ENCODE data around the gene ESPN. TPM values are rescaled to one million over a fixed set of nuclear protein-coding genes. Genes with fewer than 3 reads are reported as not detected.

ESPN gene
- total and polyA plus RNA-seq, 10 of the 15 experiments (the other 5 are each of a cell fraction or from before 2014, with no cell fraction given) = 0.18 to 0.71 (median 0.59) TPM; not detected in 7

GRCh38 chr1:6397844-6398441, 26.6 kb upstream of the ESPN start:
- WGBS (ENCODE audit: insufficient coverage, insufficient replicate concordance, low lambda C conversion rate, missing lambda C conversion rate) = 70% methylated on average over 10 of the region's 10 CpGs
- ChIA-PET POLR2A (interaction anchor here (0.5 kb wide), 1 partner anchor 40 kb away, joined by 4 read pairs; no protein-coding TSS in a partner anchor), CTCF (interaction anchor here (0.9 to 21.2 kb wide), 5 partner anchors 16 to 151 kb away, joined by 5 to 276 read pairs (median 6); no protein-coding TSS in a partner anchor), RAD21 (ENCODE audit: unreplicated experiment) (interaction anchor here (1.5 to 5.2 kb wide), 2 partner anchors 37 to 53 kb away, joined by 4 to 54 read pairs; no protein-coding TSS in a partner anchor), SMC1A (ENCODE audit: uncharacterized antibody, unreplicated experiment) (no interaction called here)
- in situ Hi-C loops (cut with MboI) (no loop called here), intact Hi-C loops (cut with micrococcal nuclease; ENCODE audit: unreplicated experiment) (no loop called here)
- no peaks in the 10 kb centered on the region for H3K79me2 ChIP-seq (ENCODE audit: control insufficient read depth, insufficient read depth, low read length)
- ATAC-seq (no peak), FAIRE-seq (no peak), DNase-seq (ENCODE audit: low read depth, low spot score) (no peak)
- peaks cover 6% of the 10 kb centered on the region for H3K4me1 ChIP-seq (ENCODE audit: control insufficient read depth, insufficient read depth, low read length)
- H3K36me3 ChIP-seq (ENCODE audit: control insufficient read depth in 2 of 2, insufficient read depth in 2 of 2, low read length in 1 of 2) = no peaks in the 10 kb centered on the region
- no peak overlapping the region for H3K9ac ChIP-seq (ENCODE audit: control insufficient read depth, insufficient read depth, low read length)
- H3K4me3 ChIP-seq = no peak overlapping the region
- no peaks in the 10 kb centered on the region for H4K20me1 ChIP-seq (ENCODE audit: control insufficient read depth, insufficient read depth)
- no TSS peak for BruUV-seq (replicated peaks)
- no peaks in the 10 kb centered on the region for H3K9me3 ChIP-seq (replicated peaks; ENCODE audit: control insufficient read depth, insufficient read depth, low read length)
- H3K27me3 ChIP-seq (replicated peaks in 1 of 2; ENCODE audit: control insufficient read depth in 2 of 2, insufficient read depth in 2 of 2, low read length in 1 of 2) = no peaks in the 10 kb centered on the region
- no peak overlapping the region for H3K4me2 ChIP-seq (ENCODE audit: control insufficient read depth, insufficient read depth)
- no peak overlapping the region for H2AFZ ChIP-seq (ENCODE audit: control insufficient read depth, low read depth, low read length)
- H3K27ac ChIP-seq (ENCODE audit: control insufficient read depth, insufficient read depth) = no peak overlapping the region
- TF ChIP-seq NFYB (IDR thresholded peaks at IDR 0.05; ENCODE audit: insufficient read depth, low read depth, low read length) = no peak
- no peak for TF ChIP-seq SREBF1 (IDR thresholded peaks at IDR 0.05; ENCODE audit: low read length)
- TF ChIP-seq STAT1 (conservative IDR thresholded peaks at IDR 0.05) = no peak
- TF ChIP-seq EED (IDR thresholded peaks at IDR 0.05; ENCODE audit: low read depth) = no peak
- no peak for TF ChIP-seq POLR2AphosphoS2 (IDR thresholded peaks at IDR 0.05; ENCODE audit: low read depth, low read length)
- TF ChIP-seq NBN (IDR thresholded peaks at IDR 0.05) = no peak
- TF ChIP-seq NFIC (IDR thresholded peaks at IDR 0.05; ENCODE audit: low read depth, low read length) = no peak
- no peak for TF ChIP-seq PKNOX1 (IDR thresholded peaks at IDR 0.05)
- TF ChIP-seq JUND (IDR thresholded peaks at IDR 0.05; ENCODE audit: low read depth, low read length) = no peak
- no peak for TF ChIP-seq MTA2 (IDR thresholded peaks at IDR 0.05; ENCODE audit: low read depth)
- TF ChIP-seq ELK1 (IDR thresholded peaks at IDR 0.05; ENCODE audit: low read depth, low read length) = no peak
- no peak for TF ChIP-seq ZBED1 (IDR thresholded peaks at IDR 0.05; ENCODE audit: borderline replicate concordance)
- TF ChIP-seq MYC (IDR thresholded peaks at IDR 0.05; ENCODE audit: insufficient read depth, insufficient read length, insufficient replicate concordance, low read length, severe bottlenecking) = no peak
- TF ChIP-seq CBX5 (IDR thresholded peaks at IDR 0.05; ENCODE audit: low read depth) = no peak
- TF ChIP-seq EP300 (IDR thresholded peaks at IDR 0.05; ENCODE audit: borderline replicate concordance in 1 of 2, control insufficient read depth in 1 of 2, low read depth in 2 of 2, low read length in 2 of 2) = no peak
- no peak for TF ChIP-seq HSF1 (IDR thresholded peaks at IDR 0.05; ENCODE audit: low read depth, low read length)
- TF ChIP-seq CBX3 (IDR thresholded peaks at IDR 0.05; ENCODE audit: borderline replicate concordance, low read depth) = no peak
- TF ChIP-seq ZBTB4 (CRISPR knock-in tag; IDR thresholded peaks at IDR 0.05) = no peak

Measured in GM12878 (cell line).